HG03442 (cell line): ENCODE data around the gene PLA2G2D.

ENCODE experiments used
- ATAC-seq: cut with Tn5 transposase; IDR thresholded peaks from one replicate; pipeline ENCODE4 v1.9.1; 2021; ENCODE audit warnings: mild to moderate bottlenecking, moderate library complexity; ENCODE audit not compliant: unreplicated experiment

The PLA2G2D gene

GRCh38 chr1:20119347-20119746, at the start of gene PLA2G2D:
Gene PLA2G2D, minus strand, starts transcription at chr1:20119536. Its CDS starts 38 bp downstream, at chr1:20119498.
- no peak for ATAC-seq

- ATAC-seq = no peak
Observed at GRCh38 chr1:20168564-20169491, 49.5 kb upstream of the PLA2G2D start.

- no peak for ATAC-seq
Observed at GRCh38 chr1:20167126-20167525, 47.8 kb upstream of the PLA2G2D start.

GRCh38 chr1:20166051-20166450, 46.7 kb upstream of the PLA2G2D start:
- no peak for ATAC-seq

GRCh38 chr1:20165522-20165951, 46.2 kb upstream of the PLA2G2D start:
- no peak for ATAC-seq

GRCh38 chr1:20164694-20165202, 45.4 kb upstream of the PLA2G2D start:
- no peak for ATAC-seq

GRCh38 chr1:20160034-20160433, 40.7 kb upstream of the PLA2G2D start:
- no peak for ATAC-seq

GRCh38 chr1:20158358-20159070, 39.2 kb upstream of the PLA2G2D start:
- ATAC-seq = no peak

GRCh38 chr1:20154301-20154831, 35.0 kb upstream of the PLA2G2D start:
- ATAC-seq = no peak

GRCh38 chr1:20153000-20153418, 33.7 kb upstream of the PLA2G2D start:
- no peak for ATAC-seq

GRCh38 chr1:20152599-20152930, 33.2 kb upstream of the PLA2G2D start:
- no peak for ATAC-seq

GRCh38 chr1:20151906-20152598, 32.7 kb upstream of the PLA2G2D start:
- no peak for ATAC-seq

GRCh38 chr1:20150969-20151368, 31.6 kb upstream of the PLA2G2D start:
- no peak for ATAC-seq

GRCh38 chr1:20150326-20150705, 31.0 kb upstream of the PLA2G2D start:
- no peak for ATAC-seq

GRCh38 chr1:20149601-20150325, 30.4 kb upstream of the PLA2G2D start:
- ATAC-seq = no peak

GRCh38 chr1:20148571-20149500, 29.5 kb upstream of the PLA2G2D start:
- no peak for ATAC-seq

- no peak for ATAC-seq
Observed at GRCh38 chr1:20147846-20148570, 28.7 kb upstream of the PLA2G2D start.

- ATAC-seq = no peak
Observed at GRCh38 chr1:20143734-20144565, 24.6 kb upstream of the PLA2G2D start.
